Activated T-helper 2 cell treated with anti-CD3 and anti-CD28 coated beads, Interferon-gamma antibody, Interleukin-2, Interleukin-4, amounts not matched to agents 10 μg/mL and 5 μg/mL and 100 μg/mL, durations not matched to agents 14 hours and 24 hours and 36 hours (primary cell): ENCODE measurements around the gene ENOPH1. TPM values are rescaled to one million over a fixed set of nuclear protein-coding genes. Genes with fewer than 3 reads are reported as not detected.
A peak's percentile ranks its signal among the peaks of the same experiment; 100 is the strongest.

ENCODE experiments used
- DNase-seq: peaks from one replicate; pipeline ENCODE4 v3.0.0; 2021; ENCODE audit warnings: low spot score
- H3K27ac Mint-ChIP-seq: one replicate; pipeline ENCODE4 v1.8.0; 2021; ENCODE audit warnings: mixed read lengths
- H3K27me3 Mint-ChIP-seq: one replicate; pipeline ENCODE4 v1.8.0; 2021; ENCODE audit warnings: low read depth, mixed read lengths
- H3K36me3 Mint-ChIP-seq: one replicate; pipeline ENCODE4 v1.8.0; 2021; ENCODE audit warnings: low read depth, mixed read lengths
- H3K4me1 Mint-ChIP-seq: one replicate; pipeline ENCODE4 v1.8.0; 2021; ENCODE audit warnings: low read depth, mixed read lengths
- H3K4me3 Mint-ChIP-seq: one replicate; pipeline ENCODE4 v1.8.0; 2021; ENCODE audit warnings: low read depth, mild to moderate bottlenecking, moderate library complexity, mixed read lengths
- H3K9me3 Mint-ChIP-seq: one replicate; pipeline ENCODE4 v1.8.0; 2021; ENCODE audit warnings: mixed read lengths
- intact Hi-C: fragments of 100-400 bp; cut with micrococcal nuclease; formaldehyde crosslinking; loops from one replicate; pipeline ENCODE4 v1.15.1; 2023
- total RNA-seq: library from RNA; stranded (reverse); gene quantifications from 2 replicates; pipeline ENCODE4 v1.2.3, GENCODE V29; 2022

ENOPH1 gene
- total RNA-seq, 1 donor from 2014 or later = 65.9 TPM

DNA sequence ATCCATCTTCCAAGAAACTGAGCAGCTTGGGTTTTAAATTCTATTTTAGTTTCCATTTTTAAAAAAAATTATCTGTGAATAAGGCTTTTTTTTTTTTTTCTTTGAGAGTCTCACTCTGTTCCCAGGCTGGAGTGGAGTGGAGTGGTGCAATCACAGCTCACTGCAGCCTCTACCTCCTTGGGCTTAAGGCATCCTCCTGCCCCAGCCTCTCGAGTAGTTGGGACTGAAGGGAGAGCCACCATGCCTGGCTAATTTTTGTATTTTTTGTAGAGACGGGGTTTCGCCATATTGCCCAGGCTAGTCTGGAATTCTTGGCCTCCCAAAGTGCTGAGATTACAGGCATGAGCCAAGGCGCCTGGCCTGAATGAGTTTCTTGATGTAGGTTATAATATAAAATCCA lies 1.4 kb downstream of the ENOPH1 start:
- no peaks in the 10 kb centered on the region for H3K27me3 Mint-ChIP-seq
- intact Hi-C loops = loop anchor here (2.0 to 10.0 kb wide), 4 partner anchors 31 to 960 kb away; partner anchors contain the start of genes LIN54, PLAC8 and RASGEF1B
- H3K4me1 Mint-ChIP-seq = peaks cover 46% of the 10 kb centered on the region
- H3K9me3 Mint-ChIP-seq = no peaks in the 10 kb centered on the region
- DNase-seq = no peak
- peak overlapping the region; percentile 22 for H3K27ac Mint-ChIP-seq
- peaks cover 76% of the 10 kb centered on the region for H3K36me3 Mint-ChIP-seq
- peak overlapping the region; percentile 95 for H3K4me3 Mint-ChIP-seq

DNA sequence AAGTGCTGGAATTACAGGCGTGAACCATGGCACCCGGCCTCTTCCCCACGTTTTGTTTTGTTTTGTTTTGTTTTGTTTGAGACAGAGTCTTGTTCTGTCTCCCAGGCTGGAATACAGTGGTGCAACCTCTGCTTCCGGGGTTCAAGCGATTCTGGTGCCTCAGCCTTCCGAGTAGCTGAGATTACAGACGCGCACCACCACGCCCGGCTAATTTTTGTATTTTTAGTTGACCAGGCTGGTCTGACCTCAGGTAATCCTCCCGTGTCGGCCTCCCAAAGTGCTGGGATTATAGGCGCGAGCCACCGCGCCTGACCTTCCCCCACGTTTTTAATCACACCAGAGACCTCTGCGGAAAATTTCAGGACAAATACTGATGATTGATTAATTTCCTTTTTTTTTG lies 2.2 kb downstream of the ENOPH1 start:
- Mint-ChIP-seq H3K27me3 (no peaks in the 10 kb centered on the region), H3K27ac (peak overlapping the region; percentile 60), H3K4me1 (peaks cover 46% of the 10 kb centered on the region), H3K4me3 (peak overlapping the region; percentile 95), H3K9me3 (no peaks in the 10 kb centered on the region), H3K36me3 (peaks cover 76% of the 10 kb centered on the region)
- DNase-seq = no peak
- intact Hi-C loops = loop anchor here (2.0 to 10.0 kb wide), 4 partner anchors 30 to 960 kb away; partner anchors contain the start of genes LIN54, PLAC8 and RASGEF1B

DNA sequence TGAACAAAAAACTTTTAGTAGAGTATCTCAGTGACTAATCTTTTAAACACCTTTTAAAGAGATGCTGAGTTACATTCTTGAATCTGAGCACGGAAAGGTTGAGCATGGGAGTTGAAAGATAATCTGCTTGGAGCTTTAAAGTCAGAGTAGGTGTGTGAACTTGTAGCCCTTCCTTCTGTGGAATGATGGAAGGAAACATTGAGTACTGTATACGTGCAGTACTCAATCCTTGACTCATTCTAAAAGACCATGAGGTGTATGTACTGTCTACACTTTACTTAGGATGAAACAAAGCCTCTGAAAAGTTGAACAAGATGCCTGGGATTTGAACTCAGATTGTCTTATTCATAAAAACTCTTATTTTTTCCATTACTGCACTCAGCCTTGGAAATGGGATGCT lies 3.4 kb downstream of the ENOPH1 start:
- Mint-ChIP-seq H3K36me3 (peaks cover 73% of the 10 kb centered on the region), H3K9me3 (no peaks in the 10 kb centered on the region), H3K4me3 (peak overlapping the region; percentile 34), H3K4me1 (peaks cover 47% of the 10 kb centered on the region), H3K27me3 (no peaks in the 10 kb centered on the region), H3K27ac (peak overlapping the region; percentile 92)
- DNase-seq = no peak
- intact Hi-C loops = loop anchor here (2.0 to 10.0 kb wide), 4 partner anchors 29 to 961 kb away; partner anchors contain the start of genes LIN54, PLAC8 and RASGEF1B

DNA sequence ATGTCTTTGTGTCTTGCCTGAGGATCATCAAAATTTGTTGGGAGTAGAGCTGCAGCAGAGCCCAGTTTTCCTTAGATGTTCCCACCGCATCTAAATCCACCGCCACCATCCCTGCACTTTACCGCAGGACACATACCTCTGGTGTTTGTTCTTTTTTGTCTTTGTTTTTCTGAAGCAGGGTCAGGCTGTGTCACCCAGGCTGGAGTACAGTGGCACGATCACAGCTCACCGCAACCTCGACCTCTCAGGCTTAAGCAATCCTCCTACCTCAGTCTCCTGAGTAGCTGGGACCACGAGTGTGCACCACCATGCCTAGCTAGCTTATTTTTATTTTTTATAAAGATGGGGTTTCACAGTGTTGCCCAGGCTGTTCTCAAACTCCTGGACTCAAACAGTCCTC lies 4.6 kb downstream of the ENOPH1 start:
- Mint-ChIP-seq H3K27me3 (no peaks in the 10 kb centered on the region), H3K4me3 (peak overlapping the region; percentile 17), H3K9me3 (no peaks in the 10 kb centered on the region), H3K36me3 (peaks cover 79% of the 10 kb centered on the region), H3K27ac (peak overlapping the region; percentile 92), H3K4me1 (peaks cover 58% of the 10 kb centered on the region)
- intact Hi-C loops = loop anchor here (5.0 to 10.0 kb wide), 3 partner anchors 577 to 963 kb away; partner anchors contain the start of genes LIN54, PLAC8 and RASGEF1B
- DNase-seq = no peak

DNA sequence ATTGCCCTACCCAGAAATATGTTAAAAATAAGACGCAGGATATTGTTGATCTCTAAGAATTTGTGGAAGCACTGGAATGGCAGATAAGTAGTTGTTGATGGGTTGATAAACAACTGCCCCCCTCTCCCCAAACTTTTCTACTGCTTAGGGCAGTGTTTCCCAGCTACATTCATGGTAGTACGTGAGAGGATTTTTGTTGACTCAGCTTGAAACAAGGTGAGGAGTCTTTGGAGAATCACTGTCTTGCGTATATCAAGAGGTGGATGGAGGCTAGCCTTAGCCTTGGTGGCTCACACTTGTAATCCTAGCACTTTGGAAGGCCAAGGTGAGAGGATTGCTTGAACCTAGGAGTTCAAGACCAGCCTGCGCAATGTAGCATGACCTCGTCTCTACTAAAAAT lies 5.7 kb downstream of the ENOPH1 start:
- DNase-seq = no peak
- H3K4me1 Mint-ChIP-seq = peaks cover 63% of the 10 kb centered on the region
- intact Hi-C loops = loop anchor here (10.0 kb wide), 1 partner anchor 679 kb away; the partner anchor contains the start of gene PLAC8
- no peaks in the 10 kb centered on the region for H3K9me3 Mint-ChIP-seq
- no peak overlapping the region for H3K4me3 Mint-ChIP-seq
- H3K36me3 Mint-ChIP-seq = peaks cover 78% of the 10 kb centered on the region
- no peak overlapping the region for H3K27ac Mint-ChIP-seq
- H3K27me3 Mint-ChIP-seq = no peaks in the 10 kb centered on the region

DNA sequence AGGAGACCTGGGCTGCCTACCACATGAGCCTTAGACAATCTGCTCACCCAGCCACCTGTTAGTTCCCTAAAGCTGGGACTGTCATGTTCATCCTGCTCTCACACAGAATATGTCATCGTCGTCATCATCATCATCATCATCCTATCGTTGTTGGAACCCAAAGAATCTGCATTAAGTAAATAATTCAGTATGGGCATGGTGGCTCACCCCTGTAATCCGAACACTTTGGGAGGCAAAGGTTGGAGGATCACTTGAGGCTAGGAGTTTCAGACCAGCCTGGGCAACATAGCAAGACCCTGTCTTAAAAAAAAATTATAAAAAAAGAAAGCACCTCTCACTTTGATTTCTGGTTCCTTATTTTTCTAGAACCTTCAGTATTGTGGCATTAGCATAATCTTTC lies 6.4 kb downstream of the ENOPH1 start:
- Mint-ChIP-seq H3K27ac (no peak overlapping the region), H3K36me3 (peaks cover 77% of the 10 kb centered on the region), H3K27me3 (no peaks in the 10 kb centered on the region), H3K4me1 (peaks cover 63% of the 10 kb centered on the region), H3K4me3 (no peak overlapping the region), H3K9me3 (no peaks in the 10 kb centered on the region)
- DNase-seq = no peak
- intact Hi-C loops = loop anchor here (10.0 kb wide), 1 partner anchor 678 kb away; the partner anchor contains the start of gene PLAC8

DNA sequence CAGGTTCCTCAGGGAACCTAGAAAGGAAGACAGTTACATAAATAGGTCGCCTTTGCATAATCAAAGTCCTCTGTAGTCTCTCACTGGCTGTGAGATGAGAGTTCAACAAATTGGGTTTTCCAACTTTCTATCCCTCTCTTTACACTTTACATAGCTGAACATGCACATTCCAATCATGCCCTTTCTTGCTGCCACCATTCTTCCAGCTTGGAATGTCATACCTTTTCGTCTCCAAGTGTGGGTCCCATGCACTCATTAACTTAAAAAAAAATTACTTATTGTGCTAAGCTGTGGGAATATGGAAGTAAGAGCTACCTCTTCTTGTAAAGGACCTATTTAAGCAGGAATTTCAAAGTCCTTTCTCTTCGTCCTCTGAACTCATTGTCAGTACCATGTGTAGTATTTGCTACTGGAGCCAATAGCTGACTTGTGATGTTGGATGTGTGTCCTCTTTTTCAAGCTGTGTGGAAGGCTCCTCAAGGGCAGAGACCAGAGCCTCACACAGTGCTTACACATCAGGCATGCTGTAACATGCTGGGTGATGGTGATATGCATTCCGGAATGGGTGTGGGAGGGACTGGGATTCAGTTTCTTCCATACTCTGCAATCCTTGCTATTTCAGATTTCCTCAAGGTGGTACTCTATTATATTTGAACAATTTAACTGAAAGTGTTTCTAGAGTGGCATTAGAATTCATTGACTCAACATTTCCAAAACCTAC lies 7.1 kb downstream of the ENOPH1 start:
- DNase-seq = no peak
- intact Hi-C loops = loop anchor here (10.0 kb wide), 1 partner anchor 677 kb away; the partner anchor contains the start of gene PLAC8
- H3K4me3 Mint-ChIP-seq = no peak overlapping the region
- no peaks in the 10 kb centered on the region for H3K9me3 Mint-ChIP-seq
- no peaks in the 10 kb centered on the region for H3K27me3 Mint-ChIP-seq
- H3K4me1 Mint-ChIP-seq = peaks cover 63% of the 10 kb centered on the region
- H3K27ac Mint-ChIP-seq = peak overlapping the region; percentile 44
- H3K36me3 Mint-ChIP-seq = peaks cover 74% of the 10 kb centered on the region

DNA sequence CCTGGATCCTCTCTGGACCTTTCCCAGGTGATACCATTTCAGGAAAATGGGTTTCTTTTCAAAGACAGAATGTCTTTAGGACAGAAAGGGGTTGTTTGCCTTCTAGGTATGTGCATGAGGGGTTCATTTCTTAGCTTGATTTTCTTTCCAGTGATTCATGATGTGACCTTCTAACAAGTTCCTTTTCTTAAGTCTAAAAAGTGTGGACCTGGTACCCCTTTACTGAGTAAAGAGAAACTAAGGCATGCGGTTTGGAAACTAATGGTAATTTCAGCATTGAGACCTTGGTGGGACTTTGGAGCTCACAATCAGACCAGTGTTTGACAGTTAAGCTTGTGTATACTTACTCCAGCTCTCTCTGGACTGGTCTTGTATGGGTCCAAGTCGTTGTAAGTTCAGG lies 8.7 kb downstream of the ENOPH1 start:
- Mint-ChIP-seq H3K27me3 (no peaks in the 10 kb centered on the region), H3K4me3 (no peak overlapping the region), H3K4me1 (peaks cover 49% of the 10 kb centered on the region), H3K36me3 (peaks cover 61% of the 10 kb centered on the region), H3K9me3 (no peaks in the 10 kb centered on the region), H3K27ac (peak overlapping the region; percentile 30)
- DNase-seq = no peak
- intact Hi-C loops = loop anchor here (10.0 kb wide), 1 partner anchor 676 kb away; the partner anchor contains the start of gene PLAC8

DNA sequence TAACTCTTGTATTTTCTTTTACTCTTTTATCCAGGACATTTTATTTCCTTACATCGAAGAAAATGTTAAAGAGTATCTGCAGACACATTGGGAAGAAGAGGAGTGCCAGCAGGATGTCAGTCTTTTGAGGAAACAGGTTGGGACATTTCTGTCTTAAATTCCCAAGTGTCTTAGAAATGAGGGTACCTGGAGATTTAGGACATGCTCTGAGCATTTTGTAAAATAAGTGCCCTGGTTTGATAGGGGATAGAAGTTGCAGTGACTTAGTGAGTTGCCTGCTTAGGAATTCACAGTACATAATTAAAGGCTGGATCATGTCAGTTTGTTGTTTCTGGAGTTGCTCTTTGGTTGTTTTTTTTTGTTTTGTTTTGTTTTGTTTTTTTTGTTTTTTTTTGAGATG lies 17.5 kb downstream of the ENOPH1 start:
- Mint-ChIP-seq H3K4me1 (peaks cover 11% of the 10 kb centered on the region), H3K27ac (no peak overlapping the region), H3K4me3 (no peak overlapping the region), H3K27me3 (no peaks in the 10 kb centered on the region), H3K36me3 (peaks cover 51% of the 10 kb centered on the region), H3K9me3 (no peaks in the 10 kb centered on the region)
- DNase-seq = no peak
- intact Hi-C loops = no loop called here

DNA sequence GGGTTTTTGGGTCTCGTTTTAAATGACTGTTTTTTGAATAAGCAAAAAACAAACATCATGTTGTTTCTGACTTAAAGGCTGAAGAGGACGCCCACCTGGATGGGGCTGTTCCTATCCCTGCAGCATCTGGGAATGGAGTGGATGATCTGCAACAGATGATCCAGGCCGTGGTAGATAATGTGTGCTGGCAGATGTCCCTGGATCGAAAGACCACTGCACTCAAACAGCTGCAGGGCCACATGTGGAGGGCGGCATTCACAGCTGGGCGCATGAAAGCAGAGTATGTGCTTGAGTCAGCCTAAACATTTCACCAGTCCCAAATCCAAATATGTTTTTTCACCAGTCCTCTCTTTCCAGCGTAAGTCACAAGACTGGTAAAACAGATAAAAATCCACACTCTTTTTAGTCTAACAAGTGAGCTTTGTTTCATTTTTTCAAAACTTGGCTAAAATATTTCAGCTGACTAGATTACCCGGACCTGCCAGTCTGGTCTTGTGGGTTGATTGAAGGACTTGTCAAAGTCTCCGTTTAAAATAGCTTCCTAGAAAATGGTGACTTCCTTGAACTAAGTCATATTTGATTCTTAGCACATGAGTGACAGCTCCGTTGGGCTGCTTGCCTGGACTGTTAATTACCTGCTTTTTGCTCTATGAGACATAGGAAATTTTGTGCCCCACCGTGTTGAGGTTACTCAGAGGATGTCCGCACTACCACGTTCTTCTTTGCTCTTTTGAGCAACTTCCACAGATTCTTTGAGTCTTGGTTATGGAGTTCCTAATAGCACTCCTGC lies 20.8 kb downstream of the ENOPH1 start:
- peaks cover 11% of the 10 kb centered on the region for H3K4me1 Mint-ChIP-seq
- peak overlapping the region; percentile 47 for H3K27ac Mint-ChIP-seq
- H3K36me3 Mint-ChIP-seq = peaks cover 70% of the 10 kb centered on the region
- no peak overlapping the region for H3K4me3 Mint-ChIP-seq
- intact Hi-C loops = no loop called here
- H3K27me3 Mint-ChIP-seq = no peaks in the 10 kb centered on the region
- no peaks in the 10 kb centered on the region for H3K9me3 Mint-ChIP-seq
- no peak for DNase-seq

DNA sequence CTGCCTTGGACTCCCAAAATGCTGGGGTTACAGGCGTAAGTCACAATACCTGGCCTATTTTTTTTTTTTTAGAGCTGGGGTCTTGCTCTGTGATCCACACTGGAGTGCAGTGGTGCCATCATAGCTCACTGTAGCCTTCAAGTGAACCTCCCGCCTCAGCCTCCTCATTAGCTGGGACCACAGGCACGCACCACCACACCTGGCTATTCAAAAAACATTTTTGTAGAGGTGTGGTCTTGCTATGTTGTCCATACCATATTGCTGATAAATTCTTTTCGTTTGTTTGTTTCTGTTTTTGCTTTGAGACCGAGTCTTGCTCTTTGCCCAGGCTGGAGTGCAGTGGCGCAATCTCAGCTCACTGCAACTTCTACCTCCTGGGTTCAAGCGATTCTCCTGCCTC lies 21.6 kb downstream of the ENOPH1 start:
- Mint-ChIP-seq H3K36me3 (peaks cover 76% of the 10 kb centered on the region), H3K27ac (no peak overlapping the region), H3K4me1 (peaks cover 11% of the 10 kb centered on the region)

DNA sequence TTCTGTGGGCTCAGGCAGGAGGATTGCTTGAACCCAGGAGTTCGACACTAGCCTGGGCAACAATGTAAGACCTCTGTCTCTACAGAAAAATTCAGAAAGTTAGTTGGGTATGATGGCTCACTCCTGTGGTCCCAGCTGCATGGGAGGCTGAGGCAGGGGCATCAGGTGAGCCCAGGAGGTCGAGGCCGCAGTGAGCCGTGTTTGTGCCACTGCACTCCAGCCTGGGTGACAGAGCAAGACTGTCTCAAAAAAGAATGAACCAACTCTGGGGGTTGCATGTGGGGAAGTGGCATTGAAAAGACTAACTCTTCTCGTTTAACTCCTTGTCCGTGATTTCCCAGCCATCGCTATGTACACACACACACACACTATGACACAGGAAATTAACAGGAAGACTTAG lies 26.9 kb downstream of the ENOPH1 start:
- no peaks in the 10 kb centered on the region for H3K9me3 Mint-ChIP-seq
- no peak for DNase-seq
- H3K27me3 Mint-ChIP-seq = no peaks in the 10 kb centered on the region
- H3K36me3 Mint-ChIP-seq = peaks cover 68% of the 10 kb centered on the region
- H3K4me3 Mint-ChIP-seq = no peak overlapping the region
- intact Hi-C loops = no loop called here
- peaks cover 3% of the 10 kb centered on the region for H3K4me1 Mint-ChIP-seq
- H3K27ac Mint-ChIP-seq = no peak overlapping the region

More for the DNA sequence above, 21.6 kb downstream of the ENOPH1 start:
- Mint-ChIP-seq H3K4me3 (no peak overlapping the region), H3K27me3 (no peaks in the 10 kb centered on the region), H3K9me3 (no peaks in the 10 kb centered on the region)
- no peak for DNase-seq
- intact Hi-C loops = no loop called here
